ENCODE measurements around the gene SF3B2. TPM values are rescaled to one million over a fixed set of nuclear protein-coding genes. Genes with fewer than 3 reads are reported as not detected.
A peak's percentile ranks its signal among the peaks of the same experiment; 100 is the strongest.

Gene SF3B2
- total and polyA plus RNA-seq, 9 of the 15 experiments (the other 6 are each of a cell fraction or from before 2014, with no cell fraction given): 58.3 to 248 (median 157) TPM

GRCh38 chr11:66052664-66052982 lies 459 bp downstream of the SF3B2 start:
- FAIRE-seq: no peak
- no peak for ATAC-seq
- Histone ChIP-seq H2AFZ (ENCODE audit: low read depth, low read length) (peak overlapping the region; percentile 96), H3K36me3 (ENCODE audit: control insufficient read depth, insufficient read depth, low read length) (peaks cover 48% of the 10 kb centered on the region), H3K79me2 (ENCODE audit: control insufficient read depth, insufficient read depth, low read length) (peaks cover 31% of the 10 kb centered on the region), H3K4me3 (peak overlapping the region; percentile 89), H3K27ac (ENCODE audit: extremely low read depth, low read depth, low read length) (peak overlapping the region; percentile 85), H3K4me2 (ENCODE audit: insufficient read depth, low read length) (peak overlapping the region; percentile 99), H3K4me1 (replicated peaks in 1 of 2; ENCODE audit: control insufficient read depth in 2 of 2, insufficient read depth in 2 of 2, low read length in 2 of 2) (peaks cover 16 to 33% of the 10 kb centered on the region in 2 experiments), H3K9me3 (replicated peaks; ENCODE audit: control insufficient read depth, insufficient read depth, low read depth, low read length) (no peaks in the 10 kb centered on the region), H3K9ac (ENCODE audit: insufficient read depth in 1 of 2, low read depth in 2 of 2, low read length in 2 of 2) (peak overlapping the region; percentile 98 to 99), H3K27me3 (ENCODE audit: control insufficient read depth in 2 of 2, insufficient read depth in 2 of 2, low read length in 2 of 2) (no peaks in the 10 kb centered on the region), H3K9me1 (ENCODE audit: control insufficient read depth, insufficient read depth, low read length) (no peaks in the 10 kb centered on the region), H4K20me1 (replicated peaks; ENCODE audit: control insufficient read depth, insufficient read depth, low read length) (no peaks in the 10 kb centered on the region)
- intact Hi-C loops (cut with micrococcal nuclease) (no loop called here), in situ Hi-C loops (cut with MboI) (no loop called here)
- no peak for DNase-seq (ENCODE audit: extremely low read depth in 1 of 4, low spot score in 3 of 4)
- TSS peak; percentile 74 for BruUV-seq (replicated peaks)
- CTCF ChIA-PET (ENCODE audit: low intra/inter-chr PET ratio): no interaction called here
- POLR2A ChIA-PET: interaction anchor here (0.5 to 4.8 kb wide), 9 partner anchors 8 to 364 kb away, joined by 3 to 32 read pairs (median 6); partner anchors contain the start of gene MUS81
- WGBS (ENCODE audit: insufficient coverage, low coverage, missing lambda C conversion rate): 0% methylated on average over 17 of the region's 17 CpGs
- no peak for TF ChIP-seq ZC3H8 (IDR thresholded peaks at IDR 0.05)
- TF ChIP-seq AFF4 (CRISPR knock-in tag; IDR thresholded peaks at IDR 0.05): 0 out of 2 replicates have a peak, but pooled peaks have one; percentile 5
- no peak for TF ChIP-seq NR3C1 (CRISPR knock-in tag; IDR thresholded peaks at IDR 0.05)
- TF ChIP-seq MYC (IDR thresholded peaks at IDR 0.05; ENCODE audit: low read depth, low read length): no peak
- TF ChIP-seq MYC (CRISPR knock-in tag; IDR thresholded peaks at IDR 0.05; ENCODE audit: borderline replicate concordance, low read depth): 0 out of 2 replicates have a peak, but pooled peaks have one; percentile 51
- TF ChIP-seq FOXA1 (IDR thresholded peaks at IDR 0.05; ENCODE audit: borderline replicate concordance): no peak
- TF ChIP-seq RBM22 (IDR thresholded peaks at IDR 0.05; ENCODE audit: low read depth, low read length, poor library complexity, severe bottlenecking): no peak
- TF ChIP-seq PRMT5 (CRISPR knock-in tag; IDR thresholded peaks at IDR 0.05): no peak
- no peak for TF ChIP-seq HIVEP1 (CRISPR knock-in tag; IDR thresholded peaks at IDR 0.05)
- TF ChIP-seq CHD1 (IDR thresholded peaks at IDR 0.05; ENCODE audit: low read length): peak; percentile 85
- no peak for TF ChIP-seq TSC22D4 (tag; IDR thresholded peaks at IDR 0.05)
- TF ChIP-seq TCF7 (IDR thresholded peaks at IDR 0.05; ENCODE audit: borderline replicate concordance): no peak
- TF ChIP-seq NR2C2 (CRISPR knock-in tag; IDR thresholded peaks at IDR 0.05): 0 out of 2 replicates have a peak, but pooled peaks have one; percentile 5
- TF ChIP-seq NR2C2 (tag; IDR thresholded peaks at IDR 0.05): no peak
- no peak for TF ChIP-seq NFYB (IDR thresholded peaks at IDR 0.05; ENCODE audit: extremely low read depth, insufficient read length)
- TF ChIP-seq E2F5 (CRISPR knock-in tag; IDR thresholded peaks at IDR 0.05): 0 out of 2 replicates have a peak, but pooled peaks have one; percentile 43
- TF ChIP-seq POLR2B (IDR thresholded peaks at IDR 0.05; ENCODE audit: low read depth, partially characterized antibody): no peak
- no peak for TF ChIP-seq TAF1 (IDR thresholded peaks at IDR 0.05; ENCODE audit: control insufficient read depth, extremely low read depth, insufficient read depth, low read length, severe bottlenecking)
- TF ChIP-seq SMARCB1 (IDR thresholded peaks at IDR 0.05; ENCODE audit: insufficient read length, low read depth): no peak
- TF ChIP-seq KDM4B (IDR thresholded peaks at IDR 0.05; ENCODE audit: borderline replicate concordance in 2 of 2, low read depth in 1 of 2): no peak
- no peak for TF ChIP-seq TRIM24 (IDR thresholded peaks at IDR 0.05)

Measured in K562 (cell line).